Skin of body (tissue), 2 donors: Measurements from ENCODE around the gene RBMXL3. TPM values are rescaled to one million over a fixed set of nuclear protein-coding genes. Genes with fewer than 3 reads are reported as not detected.
A peak's percentile ranks its signal among the peaks of the same experiment; 100 is the strongest.

Source experiments
- DNase-seq: peaks from one replicate; lab custom pipeline; 2025; lab: John Stamatoyannopoulos, UW
- total RNA-seq: library from RNA; depleted of rRNA; stranded (reverse); fragments of >200 nt; gene quantifications from one replicate; pipeline ENCODE4 v1.2.3, GENCODE V29; 2014

The RBMXL3 gene
- total RNA-seq, 1 donor from 2014 or later, result not detected

GRCh38 chrX:115233497-115234455 is 44.6 kb downstream of the RBMXL3 start, which contains the start of gene LRCH2:
Gene LRCH2, minus strand, starts transcription at chrX:115234096. Its CDS starts 55 bp downstream, at chrX:115234041.
- peak; percentile 18 for DNase-seq

- DNase-seq, result no peak
Measured at GRCh38 chrX:115234461-115234860, 45.3 kb downstream of the RBMXL3 start.

DNA sequence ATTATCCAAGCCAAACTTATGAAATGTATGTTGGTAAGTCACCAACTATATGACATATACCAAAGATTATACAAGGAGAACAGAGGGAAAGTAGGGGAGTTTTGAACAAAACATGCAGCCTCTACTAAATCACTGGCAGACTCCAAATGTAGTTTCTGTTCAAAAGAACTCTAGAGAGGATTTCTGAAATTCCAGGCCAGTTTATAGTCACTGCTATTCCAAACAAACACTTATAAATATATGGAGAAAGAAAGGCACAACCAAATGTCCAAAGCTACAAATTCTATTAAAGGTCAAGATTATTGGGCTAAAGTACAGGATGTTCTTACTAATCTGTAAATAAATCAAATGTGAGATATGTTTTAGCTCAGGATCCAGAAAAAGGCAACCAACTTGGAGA is 47.4 kb downstream of the RBMXL3 start:
- no peak for DNase-seq

- no peak for DNase-seq
Measured at GRCh38 chrX:115237056-115237455, 47.8 kb downstream of the RBMXL3 start.

Other genes starting within 250 kb of the RBMXL3 start
- not detected for gene IL13RA2, start 171.8 kb upstream of the RBMXL3 start, total RNA-seq
- 4.7 TPM for gene LRCH2, start 44.7 kb downstream of the RBMXL3 start, total RNA-seq
- gene LUZP4, start 100.3 kb downstream of the RBMXL3 start, total RNA-seq, result not detected